ENCODE data around the gene SLK.

Gene SLK

DNA sequence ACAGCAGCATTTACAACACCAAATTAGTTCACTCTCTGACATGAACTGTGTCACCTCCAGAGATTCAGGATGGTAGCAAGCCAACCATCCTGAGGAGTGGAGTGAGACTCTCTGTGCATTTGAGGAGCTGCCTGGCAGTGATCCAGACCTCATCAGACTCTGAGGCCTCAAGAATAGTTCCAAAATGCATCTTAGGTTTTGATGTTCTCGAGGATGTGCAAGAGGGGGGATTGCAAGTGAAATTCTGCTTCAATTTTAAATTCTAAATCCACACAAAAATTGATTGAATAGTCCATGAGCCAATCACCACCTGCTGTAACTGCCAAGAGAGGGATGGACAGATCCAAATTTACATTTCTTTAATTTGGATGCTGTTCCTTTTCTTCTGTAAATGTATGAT lies 49.7 kb downstream of the SLK start:
- Histone ChIP-seq H3K9me3 (ENCODE audit: control insufficient read depth, low read length) (no peaks in the 10 kb centered on the region), H3K27ac (ENCODE audit: low read depth, low read length, severe bottlenecking) (no peak overlapping the region), H3K4me3 (ENCODE audit: extremely low read depth, insufficient read depth, low read length, poor library complexity, severe bottlenecking) (no peak overlapping the region), H3K4me1 (ENCODE audit: control insufficient read depth, insufficient read depth, low read length, poor library complexity, severe bottlenecking) (no peaks in the 10 kb centered on the region), H3K36me3 (ENCODE audit: control insufficient read depth, insufficient read depth, low read length) (peaks cover 25% of the 10 kb centered on the region)
- WGBS, 2 experiments (ENCODE audit: insufficient coverage in 2 of 2), result no CpG with 5 or more reads among the region's 1 CpG

DNA sequence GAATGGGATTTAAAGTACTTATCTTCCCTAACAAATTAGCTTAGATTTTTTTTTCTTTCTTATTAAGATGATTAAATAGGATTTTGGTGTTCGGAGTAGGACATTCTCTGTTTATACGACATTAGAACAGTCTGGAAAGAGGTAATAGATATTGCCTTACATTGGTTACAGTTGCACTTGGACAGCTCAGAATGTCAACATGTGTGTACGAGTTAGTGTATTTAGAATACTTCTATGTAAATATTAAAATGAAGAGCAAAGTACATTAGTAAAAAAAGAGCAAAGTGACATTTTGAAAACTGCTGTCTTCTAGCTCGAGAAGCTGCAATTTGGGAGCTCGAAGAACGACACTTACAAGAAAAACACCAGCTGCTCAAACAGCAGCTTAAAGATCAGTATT lies 51.5 kb downstream of the SLK start:
- no peaks in the 10 kb centered on the region for H3K4me1 ChIP-seq (ENCODE audit: control insufficient read depth, insufficient read depth, low read length, poor library complexity, severe bottlenecking)
- 94 to 97% methylated on average over 3 of the region's 6 CpGs for WGBS, 2 experiments (ENCODE audit: insufficient coverage in 2 of 2)
- H3K9me3 ChIP-seq (ENCODE audit: control insufficient read depth, low read length), result no peaks in the 10 kb centered on the region
- H3K36me3 ChIP-seq (ENCODE audit: control insufficient read depth, insufficient read depth, low read length), result peaks cover 38% of the 10 kb centered on the region
- no peak overlapping the region for H3K27ac ChIP-seq (ENCODE audit: low read depth, low read length, severe bottlenecking)
- H3K4me3 ChIP-seq (ENCODE audit: extremely low read depth, insufficient read depth, low read length, poor library complexity, severe bottlenecking), result no peak overlapping the region

DNA sequence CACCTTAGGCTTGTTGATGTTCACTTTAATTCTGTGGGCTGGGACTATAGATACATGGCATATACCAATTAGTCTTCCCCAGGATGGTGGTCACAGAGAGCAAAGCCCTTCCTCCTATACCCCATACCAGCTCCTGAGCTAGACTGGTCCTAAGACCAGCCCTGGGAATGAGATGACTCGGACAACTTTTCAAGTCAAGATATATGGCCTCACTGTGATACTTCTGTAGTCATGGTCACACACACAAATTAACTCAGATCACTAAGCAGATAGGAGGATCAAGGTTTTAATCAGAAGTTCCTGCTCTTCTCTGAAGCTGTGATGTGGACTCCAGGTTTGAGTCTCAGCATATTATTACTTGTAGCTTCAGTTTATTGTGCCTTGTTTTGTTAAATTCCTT lies 53.1 kb downstream of the SLK start:
- no peak overlapping the region for H3K4me3 ChIP-seq (ENCODE audit: extremely low read depth, insufficient read depth, low read length, poor library complexity, severe bottlenecking)
- no peak overlapping the region for H3K27ac ChIP-seq (ENCODE audit: low read depth, low read length, severe bottlenecking)
- WGBS, 2 experiments (ENCODE audit: insufficient coverage in 2 of 2), result 80 to 83% methylated on average over 1 of the region's 1 CpG
- no peaks in the 10 kb centered on the region for H3K4me1 ChIP-seq (ENCODE audit: control insufficient read depth, insufficient read depth, low read length, poor library complexity, severe bottlenecking)
- H3K9me3 ChIP-seq (ENCODE audit: control insufficient read depth, low read length), result no peaks in the 10 kb centered on the region
- H3K36me3 ChIP-seq (ENCODE audit: control insufficient read depth, insufficient read depth, low read length), result peaks cover 51% of the 10 kb centered on the region

DNA sequence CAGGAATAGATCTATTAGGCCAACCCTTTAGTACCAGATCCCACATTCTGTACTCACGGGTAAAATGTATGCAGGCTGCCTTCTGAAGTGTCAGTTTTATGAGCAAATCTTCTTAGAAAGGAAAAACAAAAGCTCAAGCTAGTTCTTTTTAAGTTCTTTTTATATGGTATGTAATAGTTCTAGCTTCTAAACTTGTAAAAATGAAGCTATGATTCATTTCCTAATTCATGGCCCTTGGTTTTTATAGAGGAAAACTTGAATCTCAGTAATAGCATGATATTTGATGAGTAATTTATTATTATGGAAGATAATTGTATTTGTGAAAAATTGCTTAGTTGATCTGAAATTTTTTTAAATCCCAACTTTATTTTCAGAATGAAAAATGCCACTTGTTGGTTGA lies 54.3 kb downstream of the SLK start:
- H3K4me1 ChIP-seq (ENCODE audit: control insufficient read depth, insufficient read depth, low read length, poor library complexity, severe bottlenecking), result no peaks in the 10 kb centered on the region
- WGBS, 2 experiments (ENCODE audit: insufficient coverage in 2 of 2), result no CpG with 5 or more reads among the region's 1 CpG
- no peak overlapping the region for H3K27ac ChIP-seq (ENCODE audit: low read depth, low read length, severe bottlenecking)
- peaks cover 60% of the 10 kb centered on the region for H3K36me3 ChIP-seq (ENCODE audit: control insufficient read depth, insufficient read depth, low read length)
- no peaks in the 10 kb centered on the region for H3K9me3 ChIP-seq (ENCODE audit: control insufficient read depth, low read length)
- no peak overlapping the region for H3K4me3 ChIP-seq (ENCODE audit: extremely low read depth, insufficient read depth, low read length, poor library complexity, severe bottlenecking)

DNA sequence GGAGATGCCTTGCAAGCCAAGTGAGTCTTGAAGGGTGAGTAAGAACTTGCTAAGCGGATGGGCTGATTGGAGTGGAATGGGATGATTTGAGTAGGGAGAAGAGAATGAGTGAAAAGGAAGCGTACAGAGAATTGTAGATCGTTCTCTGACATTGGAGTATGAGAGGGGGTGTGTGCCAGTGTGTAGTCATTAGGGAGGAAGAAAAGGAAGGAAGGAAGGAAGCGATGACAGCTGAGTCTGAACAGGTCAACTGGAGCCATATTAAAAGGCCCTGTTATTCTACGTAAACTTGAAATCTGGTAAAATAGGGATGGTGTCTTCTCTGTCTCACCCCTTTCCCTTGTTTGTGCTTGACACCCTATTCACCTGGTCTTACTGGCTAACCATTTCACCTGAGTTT lies 55.1 kb downstream of the SLK start:
- no peaks in the 10 kb centered on the region for H3K9me3 ChIP-seq (ENCODE audit: control insufficient read depth, low read length)
- no peak overlapping the region for H3K4me3 ChIP-seq (ENCODE audit: extremely low read depth, insufficient read depth, low read length, poor library complexity, severe bottlenecking)
- peaks cover 60% of the 10 kb centered on the region for H3K36me3 ChIP-seq (ENCODE audit: control insufficient read depth, insufficient read depth, low read length)
- 96 to 97% methylated on average over 4 to 5 of the region's 5 CpGs for WGBS, 2 experiments (ENCODE audit: insufficient coverage in 2 of 2)
- no peak overlapping the region for H3K27ac ChIP-seq (ENCODE audit: low read depth, low read length, severe bottlenecking)
- no peaks in the 10 kb centered on the region for H3K4me1 ChIP-seq (ENCODE audit: control insufficient read depth, insufficient read depth, low read length, poor library complexity, severe bottlenecking)

DNA sequence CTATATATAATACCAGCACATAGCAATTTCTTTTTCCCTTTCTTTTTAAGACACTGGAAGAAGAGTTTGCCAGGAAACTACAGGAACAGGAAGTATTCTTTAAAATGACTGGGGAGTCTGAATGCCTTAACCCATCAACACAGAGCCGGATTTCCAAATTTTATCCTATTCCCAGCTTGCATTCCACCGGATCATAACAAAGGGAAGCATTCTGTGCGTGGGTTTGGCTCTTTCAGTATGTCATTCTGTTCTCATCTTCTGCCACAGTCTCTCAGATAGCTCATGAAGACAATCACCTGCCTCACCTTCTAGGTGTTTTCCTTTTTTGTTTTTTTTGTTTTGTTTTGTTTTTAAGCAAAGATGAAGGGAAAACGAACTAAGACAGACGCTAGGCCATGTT lies 58.6 kb downstream of the SLK start:
- H3K27ac ChIP-seq (ENCODE audit: low read depth, low read length, severe bottlenecking), result no peak overlapping the region
- 90 to 97% methylated on average over 2 to 3 of the region's 5 CpGs for WGBS, 2 experiments (ENCODE audit: insufficient coverage in 2 of 2)
- no peaks in the 10 kb centered on the region for H3K9me3 ChIP-seq (ENCODE audit: control insufficient read depth, low read length)
- peaks cover 45% of the 10 kb centered on the region for H3K36me3 ChIP-seq (ENCODE audit: control insufficient read depth, insufficient read depth, low read length)
- no peak overlapping the region for H3K4me3 ChIP-seq (ENCODE audit: extremely low read depth, insufficient read depth, low read length, poor library complexity, severe bottlenecking)
- no peaks in the 10 kb centered on the region for H3K4me1 ChIP-seq (ENCODE audit: control insufficient read depth, insufficient read depth, low read length, poor library complexity, severe bottlenecking)

DNA sequence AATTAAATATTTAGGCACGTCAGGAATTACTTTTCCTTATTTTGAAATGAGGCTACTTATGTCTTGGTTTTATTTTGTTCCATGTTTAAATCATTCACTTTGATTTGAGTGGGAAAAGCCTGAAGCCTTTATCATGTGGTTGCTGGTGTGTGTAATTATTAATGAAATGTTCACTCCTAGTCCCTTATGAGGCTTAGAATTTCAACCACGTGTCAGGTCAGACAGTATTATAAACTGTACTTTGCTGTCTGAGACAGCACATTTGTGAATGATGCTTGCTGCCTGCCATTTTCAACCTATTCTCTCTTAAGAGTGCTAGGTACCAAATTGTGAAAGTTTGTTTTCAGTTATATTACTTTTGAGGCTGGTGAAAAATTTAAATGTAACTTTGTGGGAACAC lies 59.8 kb downstream of the SLK start:
- H3K9me3 ChIP-seq (ENCODE audit: control insufficient read depth, low read length), result no peaks in the 10 kb centered on the region
- no peak overlapping the region for H3K4me3 ChIP-seq (ENCODE audit: extremely low read depth, insufficient read depth, low read length, poor library complexity, severe bottlenecking)
- no peaks in the 10 kb centered on the region for H3K4me1 ChIP-seq (ENCODE audit: control insufficient read depth, insufficient read depth, low read length, poor library complexity, severe bottlenecking)
- peaks cover 40% of the 10 kb centered on the region for H3K36me3 ChIP-seq (ENCODE audit: control insufficient read depth, insufficient read depth, low read length)
- no peak overlapping the region for H3K27ac ChIP-seq (ENCODE audit: low read depth, low read length, severe bottlenecking)
- no CpG with 5 or more reads among the region's 2 CpGs for WGBS, 2 experiments (ENCODE audit: insufficient coverage in 2 of 2)

DNA sequence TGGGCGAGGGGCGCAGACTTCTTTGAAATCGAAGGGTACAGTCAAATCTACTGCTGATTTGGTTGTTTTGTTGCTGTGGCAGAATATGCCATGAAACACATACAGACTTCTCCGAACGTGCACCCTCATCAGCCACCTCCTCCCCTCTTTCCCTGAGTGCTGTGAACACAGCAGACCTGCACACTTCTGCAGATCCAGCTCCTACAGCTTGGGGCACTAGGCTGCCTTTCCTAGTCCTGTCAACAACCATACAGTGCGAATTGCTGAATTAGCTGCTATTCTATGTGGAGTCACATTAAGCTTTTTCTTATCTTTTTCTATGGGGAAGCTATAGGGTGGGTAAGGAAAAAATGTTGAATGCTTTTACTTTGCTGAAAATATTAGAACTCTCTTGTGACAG lies 61.2 kb downstream of the SLK start:
- no peak overlapping the region for H3K27ac ChIP-seq (ENCODE audit: low read depth, low read length, severe bottlenecking)
- H3K36me3 ChIP-seq (ENCODE audit: control insufficient read depth, insufficient read depth, low read length), result peaks cover 31% of the 10 kb centered on the region
- 90 to 93% methylated on average over 2 to 3 of the region's 6 CpGs for WGBS, 2 experiments (ENCODE audit: insufficient coverage in 2 of 2)
- H3K4me3 ChIP-seq (ENCODE audit: extremely low read depth, insufficient read depth, low read length, poor library complexity, severe bottlenecking), result no peak overlapping the region
- peaks cover 2% of the 10 kb centered on the region for H3K4me1 ChIP-seq (ENCODE audit: control insufficient read depth, insufficient read depth, low read length, poor library complexity, severe bottlenecking)
- H3K9me3 ChIP-seq (ENCODE audit: control insufficient read depth, low read length), result no peaks in the 10 kb centered on the region

DNA sequence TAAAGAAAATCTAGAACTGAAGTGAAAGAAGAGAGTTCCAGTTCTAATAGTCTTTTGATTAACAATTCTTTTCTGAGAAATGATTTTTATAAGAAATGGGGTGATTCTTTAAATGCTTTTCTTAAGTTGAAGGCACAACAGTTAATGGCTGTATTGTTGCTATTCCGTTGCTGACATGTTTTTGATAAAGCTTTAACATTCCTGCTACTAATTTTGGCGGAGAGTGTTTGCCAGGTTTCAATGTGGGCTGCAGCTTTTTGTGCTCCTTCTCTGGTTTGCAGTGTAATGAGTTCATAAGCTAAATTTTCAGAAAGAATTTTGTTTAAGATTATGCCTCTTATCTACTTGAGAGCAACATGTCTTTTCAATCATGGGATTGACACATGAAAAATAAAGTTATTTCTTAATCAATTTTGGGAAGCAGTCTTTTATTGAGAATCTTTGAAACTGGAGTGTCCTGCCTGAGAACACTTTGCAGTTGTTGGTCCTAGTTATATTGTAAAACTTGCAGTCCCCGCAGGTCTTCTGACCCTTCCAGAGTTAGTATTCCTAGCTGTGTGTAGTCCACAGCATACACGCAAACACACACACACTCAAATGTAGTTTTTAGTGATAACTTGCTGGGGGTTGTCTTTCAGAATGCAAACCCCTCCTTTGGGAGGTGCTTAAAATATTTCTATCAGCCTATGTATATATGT lies 62.0 kb downstream of the SLK start:
- H3K4me3 ChIP-seq (ENCODE audit: extremely low read depth, insufficient read depth, low read length, poor library complexity, severe bottlenecking), result no peak overlapping the region
- WGBS, 2 experiments (ENCODE audit: insufficient coverage in 2 of 2), result 100% methylated on average over 1 of the region's 4 CpGs; no CpG with 5 or more reads in 1 of the 2 experiments
- peaks cover 23% of the 10 kb centered on the region for H3K36me3 ChIP-seq (ENCODE audit: control insufficient read depth, insufficient read depth, low read length)
- H3K4me1 ChIP-seq (ENCODE audit: control insufficient read depth, insufficient read depth, low read length, poor library complexity, severe bottlenecking), result peaks cover 4% of the 10 kb centered on the region
- H3K27ac ChIP-seq (ENCODE audit: low read depth, low read length, severe bottlenecking), result no peak overlapping the region
- no peaks in the 10 kb centered on the region for H3K9me3 ChIP-seq (ENCODE audit: control insufficient read depth, low read length)

DNA sequence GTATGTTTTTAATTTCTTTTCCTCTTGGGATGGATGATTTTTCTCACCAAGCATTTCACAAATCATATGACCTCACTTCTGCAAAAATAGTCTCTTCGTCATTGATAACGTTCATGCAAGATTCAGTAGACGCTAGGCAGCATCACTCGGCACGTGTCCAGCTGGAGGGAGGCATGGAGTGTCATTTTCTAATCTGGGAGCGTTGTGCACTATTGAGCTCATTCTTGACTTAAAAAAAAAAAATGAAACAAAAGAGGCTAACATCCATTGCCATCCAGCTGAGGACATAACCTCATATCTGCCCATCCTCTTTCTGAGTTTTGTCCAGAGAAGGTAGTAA lies 62.6 kb downstream of the SLK start:
- H3K27ac ChIP-seq (ENCODE audit: low read depth, low read length, severe bottlenecking), result no peak overlapping the region
- peaks cover 18% of the 10 kb centered on the region for H3K36me3 ChIP-seq (ENCODE audit: control insufficient read depth, insufficient read depth, low read length)
- 96 to 100% methylated on average over 5 of the region's 6 CpGs for WGBS, 2 experiments (ENCODE audit: insufficient coverage in 2 of 2)
- no peaks in the 10 kb centered on the region for H3K9me3 ChIP-seq (ENCODE audit: control insufficient read depth, low read length)
- H3K4me1 ChIP-seq (ENCODE audit: control insufficient read depth, insufficient read depth, low read length, poor library complexity, severe bottlenecking), result peaks cover 4% of the 10 kb centered on the region
- no peak overlapping the region for H3K4me3 ChIP-seq (ENCODE audit: extremely low read depth, insufficient read depth, low read length, poor library complexity, severe bottlenecking)

DNA sequence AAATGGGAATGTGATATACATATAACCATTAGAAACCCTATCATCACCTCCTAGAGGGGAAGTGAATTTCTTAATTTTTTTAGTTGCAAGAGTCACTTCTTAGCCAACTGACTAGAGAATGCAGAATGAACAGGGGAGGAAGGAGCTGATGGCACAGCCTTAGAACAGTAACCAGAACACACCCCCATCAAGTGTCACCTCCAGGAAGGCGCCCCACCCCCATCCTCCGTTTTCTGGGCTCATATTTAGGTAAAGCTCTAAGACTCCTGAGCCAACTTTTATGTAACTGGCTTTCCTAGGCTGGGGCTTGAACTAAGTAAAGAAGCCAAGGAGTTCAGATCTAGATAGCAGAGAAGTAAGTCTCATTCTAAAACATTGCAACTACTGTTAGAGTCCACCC lies 64.7 kb downstream of the SLK start:
- Histone ChIP-seq H3K36me3 (ENCODE audit: control insufficient read depth, insufficient read depth, low read length) (peaks cover 5% of the 10 kb centered on the region), H3K4me3 (ENCODE audit: extremely low read depth, insufficient read depth, low read length, poor library complexity, severe bottlenecking) (no peak overlapping the region), H3K4me1 (ENCODE audit: control insufficient read depth, insufficient read depth, low read length, poor library complexity, severe bottlenecking) (peaks cover 4% of the 10 kb centered on the region), H3K9me3 (ENCODE audit: control insufficient read depth, low read length) (no peaks in the 10 kb centered on the region), H3K27ac (ENCODE audit: low read depth, low read length, severe bottlenecking) (no peak overlapping the region)
- 86 to 100% methylated on average over 1 to 2 of the region's 2 CpGs for WGBS, 2 experiments (ENCODE audit: insufficient coverage in 2 of 2)

Data from mesodermal cell (in vitro differentiated cells).